GM18868 (cell line): ENCODE data around the gene NEDD8.
"Not testable (repeated sequence)": the region's sequence is repeated elsewhere in the genome, so short reads cannot be mapped to it uniquely, and the experiment has no call there.

Source experiments
- ATAC-seq: cut with Tn5 transposase; IDR thresholded peaks from one replicate; pipeline ENCODE4 v1.9.1; 2021; ENCODE audit warnings: mild to moderate bottlenecking, moderate library complexity; ENCODE audit not compliant: unreplicated experiment

The NEDD8 gene

GRCh38 chr14:24249230-24250021, 17.3 kb upstream of the NEDD8 start:
- no peak for ATAC-seq

DNA sequence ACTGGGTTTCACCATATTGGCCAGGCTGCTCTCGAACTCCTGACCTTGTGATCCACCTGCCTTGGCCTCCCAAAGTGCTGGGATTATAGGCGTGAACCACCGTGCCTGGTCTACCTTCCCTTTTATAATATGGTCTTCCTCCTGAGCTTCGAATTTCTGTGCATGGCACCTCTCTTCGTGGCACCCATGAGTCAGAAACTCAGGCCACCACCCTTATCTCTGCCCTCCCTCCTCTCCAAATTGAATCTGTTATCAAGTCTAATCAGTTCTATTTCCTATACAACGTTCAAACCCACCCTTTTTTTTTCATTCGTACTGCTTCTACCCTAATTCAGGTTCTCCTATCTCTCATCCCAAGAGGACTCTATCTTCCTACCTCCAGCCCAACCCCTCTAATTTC, 15.3 kb upstream of the NEDD8 start:
- no peak for ATAC-seq

GRCh38 chr14:24246765-24247212, 14.6 kb upstream of the NEDD8 start:
- peak; percentile 19 for ATAC-seq

- ATAC-seq, result not testable (repeated sequence)
Observed at GRCh38 chr14:24245350-24245749, 13.2 kb upstream of the NEDD8 start.

DNA sequence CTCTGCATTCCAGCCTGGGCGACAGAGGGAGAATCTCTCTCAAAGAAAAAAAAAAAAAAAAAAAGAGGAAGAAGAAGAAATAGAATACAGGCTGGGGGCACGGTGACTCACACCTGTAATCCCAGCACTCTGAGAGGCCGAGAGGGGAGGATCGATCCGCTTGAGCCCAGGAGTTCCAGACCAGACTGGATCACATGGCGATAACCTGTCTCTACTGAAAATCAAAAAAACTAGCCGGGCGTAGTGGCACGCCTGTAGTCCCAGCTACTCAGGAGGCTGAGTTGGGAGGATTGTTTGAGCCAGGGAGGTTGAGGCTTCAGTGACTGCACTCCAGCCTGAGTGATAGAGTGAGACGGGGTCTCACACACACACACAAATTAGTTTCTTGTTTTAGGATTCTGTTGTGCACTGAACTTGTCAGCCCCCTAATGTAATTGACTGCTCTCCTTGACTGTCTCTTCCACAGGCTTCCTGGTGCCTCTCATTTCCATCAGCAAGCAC, 11.2 kb upstream of the NEDD8 start:
- ATAC-seq, result no peak

GRCh38 chr14:24241829-24242443, 9.8 kb upstream of the NEDD8 start:
- peak; percentile 82 for ATAC-seq

GRCh38 chr14:24240110-24240918, 8.1 kb upstream of the NEDD8 start:
- ATAC-seq, result no peak

GRCh38 chr14:24238527-24239037, 6.4 kb upstream of the NEDD8 start:
- ATAC-seq, result no peak

DNA sequence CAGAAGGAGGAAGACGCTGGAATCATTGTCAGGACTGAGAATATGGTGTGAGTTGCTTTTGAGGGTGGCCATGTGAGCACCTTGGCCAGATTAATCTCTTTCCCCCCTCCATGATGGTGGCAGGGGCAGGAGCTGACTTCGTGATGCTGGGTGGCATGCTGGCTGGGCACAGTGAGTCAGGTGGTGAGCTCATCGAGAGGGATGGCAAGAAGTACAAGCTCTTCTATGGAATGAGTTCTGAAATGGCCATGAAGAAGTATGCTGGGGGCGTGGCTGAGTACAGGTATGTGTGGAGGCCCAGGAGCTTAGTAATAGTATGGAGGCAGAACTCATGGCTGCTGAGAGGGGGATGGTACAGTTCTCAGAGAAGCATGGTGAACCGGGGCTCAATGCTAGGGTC, 6.0 kb upstream of the NEDD8 start:
- ATAC-seq, result no peak

- no peak for ATAC-seq
Observed at GRCh38 chr14:24237463-24237955, 5.3 kb upstream of the NEDD8 start.

DNA sequence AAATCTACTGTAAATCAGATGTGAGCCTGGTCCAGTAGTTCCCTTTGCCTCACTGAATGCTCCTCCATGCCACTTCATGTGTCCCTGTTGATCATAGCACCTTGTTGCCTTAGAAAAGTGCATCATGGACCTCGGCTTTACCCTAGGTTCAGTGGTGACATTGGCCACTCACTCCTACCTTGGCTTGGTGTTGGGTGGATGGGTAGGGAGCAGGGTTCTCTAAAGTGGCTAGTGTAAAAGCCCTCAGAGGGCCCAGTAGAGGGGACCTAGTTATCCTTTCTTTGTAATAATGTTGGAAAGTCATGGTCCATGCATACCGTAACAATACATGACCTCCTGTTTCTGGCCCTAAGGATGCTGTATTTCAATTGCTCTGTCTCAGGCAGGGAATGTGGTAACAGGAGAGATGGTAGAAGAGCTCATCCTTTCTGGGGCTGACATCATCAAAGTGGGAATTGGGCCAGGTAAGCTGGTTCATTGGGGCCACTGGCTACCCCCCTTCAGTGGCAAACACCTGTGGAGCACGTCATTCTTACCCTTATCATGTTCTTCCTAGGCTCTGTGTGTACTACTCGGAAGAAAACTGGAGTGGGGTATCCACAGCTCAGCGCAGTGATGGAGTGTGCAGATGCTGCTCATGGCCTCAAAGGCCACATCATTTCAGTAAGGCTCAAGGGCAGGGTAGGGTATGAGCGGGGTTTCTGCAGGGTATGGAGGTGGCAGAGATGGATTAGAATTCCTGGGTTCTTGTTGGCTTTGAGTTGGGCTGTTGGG, 4.7 kb upstream of the NEDD8 start:
- no peak for ATAC-seq

GRCh38 chr14:24235804-24236688, 3.9 kb upstream of the NEDD8 start:
- no peak for ATAC-seq

GRCh38 chr14:24234095-24235005, 2.2 kb upstream of the NEDD8 start:
- ATAC-seq, result no peak

DNA sequence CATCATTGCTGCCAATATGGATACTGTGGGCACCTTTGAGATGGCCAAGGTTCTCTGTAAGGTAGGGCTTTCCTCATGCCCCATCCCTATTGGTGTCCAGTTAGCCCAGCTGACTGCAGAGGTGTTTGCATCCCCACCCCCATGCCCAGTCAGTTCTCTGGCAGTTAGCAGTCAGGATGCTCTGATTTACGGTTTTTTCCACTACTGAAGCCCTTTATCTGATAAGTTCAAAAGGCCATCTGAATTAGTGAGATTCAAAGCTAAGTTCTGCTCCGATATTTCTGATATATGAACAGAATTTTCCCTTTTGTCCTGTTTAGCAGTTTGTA, 1.3 kb upstream of the NEDD8 start:
- no peak for ATAC-seq

DNA sequence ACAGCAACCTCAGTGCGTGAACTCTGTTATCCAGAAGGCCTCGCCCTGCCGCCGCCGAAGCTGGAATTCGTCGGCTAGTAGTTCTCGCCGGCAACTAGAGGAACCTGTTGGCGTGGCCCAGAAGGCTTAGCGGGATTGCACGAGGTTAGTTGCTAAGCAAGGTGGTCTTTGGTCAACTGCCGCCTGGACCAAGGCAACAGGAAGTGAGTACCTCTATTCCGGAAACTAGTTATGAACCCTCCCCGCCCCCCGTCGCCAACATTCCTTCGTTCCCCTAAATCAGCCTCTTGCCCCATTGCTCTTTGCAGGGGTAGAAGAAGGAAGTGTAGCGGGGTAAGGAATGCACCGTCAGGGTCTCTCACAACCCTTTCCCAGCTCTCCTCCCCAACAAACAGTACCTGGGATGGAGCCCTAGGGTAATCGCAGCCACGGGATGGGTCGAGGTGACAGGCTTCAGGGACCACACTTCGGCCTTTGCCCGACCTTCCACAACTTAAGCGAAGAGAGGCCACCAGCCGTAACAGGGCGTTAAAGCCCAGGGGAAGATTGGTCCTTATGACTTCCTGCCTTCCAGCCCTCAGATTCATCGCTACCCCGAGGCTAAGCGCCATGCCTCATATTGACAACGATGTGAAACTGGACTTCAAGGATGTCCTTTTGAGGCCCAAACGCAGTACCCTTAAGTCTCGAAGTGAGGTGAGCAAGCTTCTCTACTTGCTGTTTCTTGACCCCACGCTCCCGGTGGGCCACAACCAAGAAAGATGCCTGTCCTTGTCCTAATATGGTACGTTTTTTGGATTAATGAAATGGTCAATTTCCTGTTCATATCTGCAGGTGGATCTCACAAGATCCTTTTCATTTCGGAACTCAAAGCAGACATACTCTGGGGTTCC, 724 bp upstream of the NEDD8 start, which contains the start of gene GMPR2:
TSS of gene GMPR2 (plus strand) at position 285 of the 893 bp plus-strand sequence. CDS start at position 610, 325 bp downstream.
- peak; percentile 59 for ATAC-seq

GRCh38 chr14:24231263-24232120, 675 bp downstream of the NEDD8 start:
- ATAC-seq, result no peak
